Rectal smooth muscle tissue (tissue), 1 donor: Measurements from ENCODE around the gene SSTR3.

ENCODE experiments used
- H3K27ac ChIP-seq: one replicate; pipeline ENCODE4 v1.7.0; 2013; ENCODE audit warnings: low read depth, low read length, inconsistent platforms
- H3K27me3 ChIP-seq: one replicate; pipeline ENCODE4 v1.7.0; 2013; ENCODE audit warnings: low read length; ENCODE audit not compliant: control insufficient read depth, insufficient read depth
- H3K36me3 ChIP-seq: one replicate; pipeline ENCODE4 v1.7.0; 2013; ENCODE audit warnings: low read length; ENCODE audit not compliant: control insufficient read depth, insufficient read depth
- H3K4me1 ChIP-seq: one replicate; pipeline ENCODE4 v1.7.0; 2013; ENCODE audit warnings: low read length; ENCODE audit not compliant: control insufficient read depth, insufficient read depth
- H3K4me3 ChIP-seq: one replicate; pipeline ENCODE4 v1.7.0; 2013; ENCODE audit warnings: low read length
- H3K9ac ChIP-seq: one replicate; pipeline ENCODE4 v1.7.0; 2013; ENCODE audit warnings: low read length

The SSTR3 gene

GRCh38 chr22:37164505-37164887, 47.8 kb downstream of the SSTR3 start:
- H3K27ac ChIP-seq, result no peak overlapping the region
- H3K4me3 ChIP-seq, result no peak overlapping the region
- no peak overlapping the region for H3K9ac ChIP-seq
- no peaks in the 10 kb centered on the region for H3K27me3 ChIP-seq
- peaks cover 3% of the 10 kb centered on the region for H3K4me1 ChIP-seq
- no peaks in the 10 kb centered on the region for H3K36me3 ChIP-seq

DNA sequence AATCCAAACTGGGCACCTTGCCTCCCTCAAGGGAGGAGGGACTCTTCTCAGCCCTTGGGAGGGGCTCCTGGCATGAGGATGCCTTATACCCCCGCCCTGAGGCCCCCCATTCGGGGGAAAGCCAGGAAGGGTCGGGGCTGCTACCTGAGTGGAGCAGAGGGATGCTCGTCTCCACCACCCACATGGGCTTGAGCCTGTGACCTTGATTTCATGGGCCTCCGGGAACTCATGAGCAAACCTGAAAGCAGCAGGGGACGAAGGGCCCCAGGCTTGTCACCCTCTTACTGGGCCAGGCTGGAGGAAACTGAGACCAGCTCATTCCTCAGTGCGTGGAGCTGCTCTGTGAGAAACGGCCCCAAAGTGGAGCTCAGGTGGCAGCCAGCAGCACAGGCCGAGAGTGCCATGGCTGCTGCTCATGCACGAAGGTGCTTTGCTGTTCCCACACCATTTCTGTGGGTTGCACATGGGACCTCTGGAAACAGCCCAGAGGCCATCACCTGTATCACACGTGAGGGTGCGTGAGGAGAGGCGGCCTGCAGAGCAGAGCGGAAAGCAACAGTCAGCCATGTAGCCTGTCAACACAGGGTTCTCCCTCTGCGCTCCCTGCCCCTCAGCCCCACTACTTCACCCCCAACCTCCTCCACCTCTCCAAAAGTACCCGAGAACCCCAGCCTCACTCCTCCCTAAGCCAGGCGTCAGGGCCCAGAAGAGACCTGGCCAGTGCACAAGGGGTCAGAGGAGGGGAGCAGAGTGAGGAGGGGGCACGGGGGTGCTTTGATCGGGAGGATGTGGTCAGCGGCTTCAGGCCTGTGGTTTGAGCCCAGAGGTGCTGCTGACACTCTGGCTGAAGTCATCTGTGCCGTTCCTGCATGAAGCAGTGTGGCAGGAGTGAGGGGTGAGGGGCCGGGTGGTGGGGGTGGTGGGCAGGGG, 48.4 kb downstream of the SSTR3 start:
- Histone ChIP-seq H3K4me3 (no peak overlapping the region), H3K4me1 (peaks cover 3% of the 10 kb centered on the region), H3K27me3 (no peaks in the 10 kb centered on the region), H3K9ac (no peak overlapping the region), H3K36me3 (no peaks in the 10 kb centered on the region), H3K27ac (no peak overlapping the region)

DNA sequence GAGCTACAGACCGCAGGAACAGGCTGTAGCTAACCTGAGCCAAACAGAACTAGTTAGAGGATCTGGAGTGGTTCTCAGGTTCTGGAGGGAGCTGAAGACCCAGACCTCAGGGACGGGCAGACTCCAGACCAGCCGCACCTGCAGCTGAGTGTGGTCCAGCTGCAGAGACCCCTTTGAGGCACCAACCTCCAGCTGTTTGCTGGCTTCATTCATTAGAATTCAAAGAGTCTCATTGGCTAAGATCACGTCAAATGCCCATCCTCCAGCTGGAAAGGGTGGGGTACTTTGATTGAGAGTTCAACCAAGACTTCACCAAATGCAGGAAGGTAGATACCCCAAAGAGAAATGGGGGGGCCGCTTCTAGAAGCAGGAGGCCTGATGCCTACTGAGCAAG, 49.2 kb downstream of the SSTR3 start:
- Histone ChIP-seq H3K4me3 (no peak overlapping the region), H3K9ac (no peak overlapping the region)

DNA sequence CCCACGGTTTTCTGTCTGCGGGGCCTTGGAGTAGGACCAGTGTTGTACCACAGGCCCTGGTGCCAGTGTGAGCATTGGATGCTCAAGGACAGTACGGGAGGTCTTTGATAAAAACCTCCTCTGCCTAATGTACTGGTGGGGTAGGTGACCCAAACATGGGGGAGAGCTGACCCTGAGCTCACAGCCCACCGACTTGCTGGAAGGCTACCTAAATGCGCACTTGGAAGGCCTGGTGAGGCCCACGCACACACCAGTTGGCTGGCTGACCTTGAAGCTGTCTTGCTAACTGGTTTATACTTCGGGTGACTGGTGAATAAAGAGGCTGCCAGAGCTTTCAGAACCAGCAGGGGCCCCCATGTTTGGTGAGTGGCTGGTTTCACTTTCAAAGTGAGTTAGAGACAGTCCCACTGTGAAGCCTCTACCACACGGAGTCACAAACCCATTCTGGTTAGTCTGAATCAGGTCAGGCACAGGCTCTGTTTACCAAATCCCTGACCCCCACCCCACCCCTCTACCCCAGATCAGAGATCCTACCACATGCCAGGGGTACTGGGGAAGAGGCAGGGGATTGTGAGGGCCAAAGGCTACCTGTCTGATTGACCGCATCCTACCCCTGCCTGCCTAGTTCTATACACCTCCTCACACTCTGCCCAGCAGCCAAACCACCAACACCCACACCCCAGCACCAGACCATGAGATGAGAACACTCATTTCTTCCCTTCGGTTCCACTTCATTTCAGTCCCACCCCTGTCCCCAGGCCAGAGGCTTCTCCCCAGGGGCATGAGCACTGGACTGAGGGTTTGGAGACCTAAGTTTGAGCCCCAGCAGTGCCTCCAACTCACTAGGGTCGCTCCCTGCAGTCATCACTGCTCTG, 49.8 kb downstream of the SSTR3 start:
- Histone ChIP-seq H3K36me3 (no peaks in the 10 kb centered on the region), H3K4me3 (no peak overlapping the region), H3K9ac (no peak overlapping the region), H3K27me3 (no peaks in the 10 kb centered on the region), H3K27ac (no peak overlapping the region), H3K4me1 (peaks cover 3% of the 10 kb centered on the region)

More for the DNA sequence above, 49.2 kb downstream of the SSTR3 start:
- Histone ChIP-seq H3K27ac (no peak overlapping the region), H3K4me1 (peaks cover 3% of the 10 kb centered on the region), H3K27me3 (no peaks in the 10 kb centered on the region), H3K36me3 (no peaks in the 10 kb centered on the region)

- no peak overlapping the region for H3K4me3 ChIP-seq
- no peak overlapping the region for H3K9ac ChIP-seq
- no peaks in the 10 kb centered on the region for H3K4me1 ChIP-seq
- H3K27me3 ChIP-seq, result no peaks in the 10 kb centered on the region
- H3K27ac ChIP-seq, result no peak overlapping the region
- H3K36me3 ChIP-seq, result no peaks in the 10 kb centered on the region
Observed at GRCh38 chr22:37161443-37161842, 50.8 kb downstream of the SSTR3 start.

- H3K27ac ChIP-seq, result no peak overlapping the region
- no peaks in the 10 kb centered on the region for H3K4me1 ChIP-seq
- no peaks in the 10 kb centered on the region for H3K27me3 ChIP-seq
Observed at GRCh38 chr22:37160027-37160426, 52.2 kb downstream of the SSTR3 start.

DNA sequence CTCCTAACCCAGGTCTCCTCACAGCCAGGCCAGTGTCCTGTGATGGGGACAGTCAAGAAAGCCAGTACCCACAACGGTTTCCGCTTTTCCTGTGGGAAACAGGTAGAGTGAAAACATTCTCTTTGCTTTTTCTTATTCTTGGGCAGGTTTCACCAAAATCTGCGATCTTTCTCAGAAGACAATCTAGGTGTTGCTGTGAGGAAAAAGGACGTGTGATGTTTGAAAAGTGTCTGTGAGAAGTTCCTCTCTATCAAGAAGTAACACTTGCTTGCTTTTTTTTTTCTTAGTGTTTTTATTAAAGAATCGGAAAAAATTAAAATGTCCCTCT, 53.4 kb downstream of the SSTR3 start:
- Histone ChIP-seq H3K9ac (no peak overlapping the region), H3K36me3 (no peaks in the 10 kb centered on the region), H3K4me1 (no peaks in the 10 kb centered on the region), H3K4me3 (no peak overlapping the region), H3K27ac (no peak overlapping the region), H3K27me3 (no peaks in the 10 kb centered on the region)

More at GRCh38 chr22:37160027-37160426, 52.2 kb downstream of the SSTR3 start:
- Histone ChIP-seq H3K36me3 (no peaks in the 10 kb centered on the region), H3K9ac (no peak overlapping the region), H3K4me3 (no peak overlapping the region)

DNA sequence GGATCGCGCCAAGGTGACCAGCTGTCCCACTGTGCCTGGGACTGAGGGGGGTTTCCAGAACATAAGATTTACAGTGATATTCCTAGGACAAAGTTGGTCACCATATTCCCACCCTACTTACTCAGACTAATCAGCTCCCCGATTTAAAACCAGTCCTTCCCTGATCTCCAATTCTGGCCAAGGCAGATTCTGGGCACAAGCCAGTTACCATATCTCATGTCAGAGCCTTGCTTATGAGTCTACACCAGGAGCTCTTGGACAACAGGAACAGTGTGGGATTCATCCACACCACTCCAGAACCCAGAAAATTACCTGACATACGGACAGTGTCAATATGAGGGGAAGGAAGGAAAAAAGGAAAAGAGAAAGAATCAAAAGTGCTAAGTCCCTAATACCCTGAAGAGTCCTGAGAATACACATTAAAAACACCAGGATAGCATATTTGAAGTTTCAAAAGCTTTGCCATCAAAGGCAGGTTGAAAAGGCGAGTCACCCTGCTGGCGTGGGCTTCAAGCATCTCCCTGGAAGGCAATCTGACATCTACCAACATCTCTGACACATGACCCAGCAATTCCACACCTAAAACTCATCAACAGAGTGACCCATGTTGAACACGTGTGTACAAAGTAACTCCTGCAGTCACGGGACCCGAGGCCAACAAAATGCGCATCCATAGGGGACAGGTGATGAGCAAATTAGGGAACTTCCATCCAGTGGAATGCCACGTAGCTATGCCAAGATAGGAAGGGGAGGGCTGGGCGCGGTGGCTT, 54.6 kb downstream of the SSTR3 start:
- Histone ChIP-seq H3K4me1 (no peaks in the 10 kb centered on the region), H3K36me3 (no peaks in the 10 kb centered on the region), H3K27ac (no peak overlapping the region), H3K4me3 (no peak overlapping the region), H3K9ac (no peak overlapping the region), H3K27me3 (no peaks in the 10 kb centered on the region)

- Histone ChIP-seq H3K27ac (no peak overlapping the region), H3K36me3 (no peaks in the 10 kb centered on the region), H3K4me3 (no peak overlapping the region), H3K4me1 (no peaks in the 10 kb centered on the region), H3K9ac (no peak overlapping the region), H3K27me3 (no peaks in the 10 kb centered on the region)
Observed at GRCh38 chr22:37156686-37157435, 55.4 kb downstream of the SSTR3 start.

- H3K27me3 ChIP-seq, result no peaks in the 10 kb centered on the region
- H3K36me3 ChIP-seq, result no peaks in the 10 kb centered on the region
- H3K4me3 ChIP-seq, result no peak overlapping the region
- no peak overlapping the region for H3K9ac ChIP-seq
- H3K27ac ChIP-seq, result no peak overlapping the region
- H3K4me1 ChIP-seq, result no peaks in the 10 kb centered on the region
Observed at GRCh38 chr22:37155971-37156370, 56.3 kb downstream of the SSTR3 start.

DNA sequence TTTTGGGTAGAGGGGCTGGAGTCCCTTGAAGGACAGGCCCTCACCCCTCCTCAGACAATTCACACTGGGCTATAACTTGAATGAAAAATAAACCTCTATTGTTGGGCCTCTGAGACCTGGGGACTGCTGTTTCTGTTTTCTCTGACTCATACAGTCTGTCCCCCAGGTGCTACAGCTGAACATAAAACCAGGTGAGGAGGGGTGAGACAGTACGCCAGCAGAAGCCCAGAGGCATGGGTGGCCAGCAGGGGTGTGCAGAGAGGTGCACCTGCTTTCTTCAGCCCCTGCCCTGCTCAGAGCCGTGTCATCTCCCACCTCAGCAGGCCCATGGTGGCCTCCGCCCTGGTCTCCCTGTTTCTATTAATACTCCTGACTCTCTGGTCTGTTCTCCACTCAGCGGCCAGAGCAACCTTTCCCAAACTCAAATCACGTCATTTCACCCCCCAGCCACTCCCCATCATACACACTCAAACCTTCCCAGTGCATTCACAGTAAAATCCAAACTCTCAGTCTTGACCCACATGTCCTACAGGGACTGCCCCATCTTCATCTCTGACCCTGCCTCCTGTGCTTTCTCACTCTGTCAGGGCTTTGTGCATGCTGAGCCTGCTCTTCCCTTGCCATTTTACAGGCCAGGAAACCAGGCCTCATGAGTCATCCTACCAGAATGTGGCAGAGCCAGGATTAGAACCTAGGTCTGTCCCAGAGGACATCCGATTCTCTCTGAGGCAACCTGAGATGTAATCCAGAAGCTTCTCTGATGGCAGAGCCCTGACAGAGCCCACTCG, 57.2 kb downstream of the SSTR3 start:
- Histone ChIP-seq H3K36me3 (no peaks in the 10 kb centered on the region), H3K4me1 (no peaks in the 10 kb centered on the region), H3K27me3 (no peaks in the 10 kb centered on the region), H3K27ac (no peak overlapping the region), H3K4me3 (no peak overlapping the region), H3K9ac (no peak overlapping the region)
